Osteoblast (primary cell): ENCODE measurements around the gene CCND2. TPM values are rescaled to one million over a fixed set of nuclear protein-coding genes. Genes with fewer than 3 reads are reported as not detected.

Source experiments
- DNase-seq: peaks from one replicate; pipeline ENCODE4 v3.0.0; 2011; ENCODE audit warnings: low spot score, mixed read lengths; ENCODE audit not compliant: insufficient read length; ENCODE audit errors: missing footprints
- H2AFZ ChIP-seq: 2 replicates; pipeline ENCODE4 v1.6.0; 2011; ENCODE audit warnings: mild to moderate bottlenecking, low read length
- H3K27ac ChIP-seq: 2 replicates; pipeline ENCODE4 v1.5.1; 2011; ENCODE audit warnings: mild to moderate bottlenecking, low read depth, low read length, moderate library complexity
- H3K27me3 ChIP-seq: 2 replicates; pipeline ENCODE4 v1.6.0; 2012; ENCODE audit warnings: mild to moderate bottlenecking, control low read depth, inconsistent platforms, low read length, moderate library complexity; ENCODE audit not compliant: insufficient read depth
- H3K36me3 ChIP-seq: 2 replicates; pipeline ENCODE4 v1.5.1; 2011; ENCODE audit warnings: mild to moderate bottlenecking, low read length, control low read depth, moderate library complexity; ENCODE audit not compliant: insufficient read depth
- H3K4me1 ChIP-seq: 2 replicates; pipeline ENCODE4 v1.5.1; 2011; ENCODE audit warnings: mild to moderate bottlenecking, low read length, control low read depth, moderate library complexity; ENCODE audit not compliant: insufficient read depth
- H3K4me2 ChIP-seq: 2 replicates; pipeline ENCODE4 v1.6.0; 2011; ENCODE audit warnings: mild to moderate bottlenecking, low read length; ENCODE audit not compliant: insufficient read depth
- H3K4me3 ChIP-seq: fragments of 200-600 bp; sonication (generic); 3 replicates; pipeline ENCODE4 v1.5.1; 2012; ENCODE audit warnings: mild to moderate bottlenecking, low read length, inconsistent platforms; ENCODE audit not compliant: insufficient read depth
- H3K79me2 ChIP-seq: 2 replicates; pipeline ENCODE4 v1.6.0; 2012; ENCODE audit warnings: mild to moderate bottlenecking, low read length, control low read depth, inconsistent platforms; ENCODE audit not compliant: insufficient read depth
- H3K9me3 ChIP-seq: 2 replicates; pipeline ENCODE4 v1.5.1; 2011; ENCODE audit warnings: low read depth, low read length, control low read depth
- H4K20me1 ChIP-seq: 2 replicates; pipeline ENCODE4 v1.6.0; 2012; ENCODE audit warnings: mild to moderate bottlenecking, low read length, control low read depth; ENCODE audit not compliant: insufficient read depth
- total RNA-seq: library from RNA; depleted of rRNA; stranded (reverse); fragments of >200 nt; gene quantifications from 2 replicates; pipeline ENCODE4 v1.2.3, GENCODE V29; 2012
- TF ChIP-seq, protein P1 (sequence below): IDR thresholded peaks from 2 replicates; pipeline ENCODE4 v1.5.1; 2011; ENCODE audit warnings: mild to moderate bottlenecking, low read depth, low read length, moderate library complexity; ENCODE audit errors: extremely low read depth

The CCND2 gene
- total RNA-seq, 1 donor = 2.5 TPM

DNA sequence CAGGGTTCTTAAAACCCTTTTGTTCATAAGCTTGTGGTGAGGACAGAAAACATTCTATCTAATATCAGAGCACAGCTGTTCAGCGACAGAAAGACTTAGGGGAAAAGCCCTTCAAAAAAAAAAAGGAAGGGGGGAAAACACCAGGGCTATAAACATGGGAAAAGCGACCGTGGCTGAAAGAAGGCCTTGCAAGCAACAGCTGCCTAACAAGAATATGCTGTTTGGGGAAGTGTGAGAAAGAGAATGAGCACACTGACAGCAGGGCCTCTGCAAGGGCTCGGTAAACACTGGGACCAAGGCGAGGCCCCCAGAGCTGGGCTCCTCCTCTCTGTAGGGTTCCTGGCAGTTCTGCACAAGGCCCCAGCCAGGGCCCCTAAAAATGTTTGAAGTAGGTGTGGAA is 27.4 kb upstream of the CCND2 start:
- H2AFZ ChIP-seq = no peak overlapping the region
- H3K4me2 ChIP-seq = no peak overlapping the region
- H3K4me1 ChIP-seq = no peaks in the 10 kb centered on the region
- DNase-seq = no peak
- H3K9me3 ChIP-seq = no peaks in the 10 kb centered on the region
- H4K20me1 ChIP-seq = no peaks in the 10 kb centered on the region
- H3K27me3 ChIP-seq = no peaks in the 10 kb centered on the region
- no peak overlapping the region for H3K27ac ChIP-seq
- H3K79me2 ChIP-seq = no peaks in the 10 kb centered on the region
- TF ChIP-seq, protein P1, sequence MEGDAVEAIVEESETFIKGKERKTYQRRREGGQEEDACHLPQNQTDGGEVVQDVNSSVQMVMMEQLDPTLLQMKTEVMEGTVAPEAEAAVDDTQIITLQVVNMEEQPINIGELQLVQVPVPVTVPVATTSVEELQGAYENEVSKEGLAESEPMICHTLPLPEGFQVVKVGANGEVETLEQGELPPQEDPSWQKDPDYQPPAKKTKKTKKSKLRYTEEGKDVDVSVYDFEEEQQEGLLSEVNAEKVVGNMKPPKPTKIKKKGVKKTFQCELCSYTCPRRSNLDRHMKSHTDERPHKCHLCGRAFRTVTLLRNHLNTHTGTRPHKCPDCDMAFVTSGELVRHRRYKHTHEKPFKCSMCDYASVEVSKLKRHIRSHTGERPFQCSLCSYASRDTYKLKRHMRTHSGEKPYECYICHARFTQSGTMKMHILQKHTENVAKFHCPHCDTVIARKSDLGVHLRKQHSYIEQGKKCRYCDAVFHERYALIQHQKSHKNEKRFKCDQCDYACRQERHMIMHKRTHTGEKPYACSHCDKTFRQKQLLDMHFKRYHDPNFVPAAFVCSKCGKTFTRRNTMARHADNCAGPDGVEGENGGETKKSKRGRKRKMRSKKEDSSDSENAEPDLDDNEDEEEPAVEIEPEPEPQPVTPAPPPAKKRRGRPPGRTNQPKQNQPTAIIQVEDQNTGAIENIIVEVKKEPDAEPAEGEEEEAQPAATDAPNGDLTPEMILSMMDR = no peak
- H3K4me3 ChIP-seq = no peak overlapping the region
- H3K36me3 ChIP-seq = no peaks in the 10 kb centered on the region

- TF ChIP-seq, protein P1 = no peak
- Histone ChIP-seq H3K4me3 (no peak overlapping the region), H3K4me2 (no peak overlapping the region), H3K36me3 (no peaks in the 10 kb centered on the region), H3K79me2 (no peaks in the 10 kb centered on the region), H3K4me1 (no peaks in the 10 kb centered on the region), H3K27ac (no peak overlapping the region), H2AFZ (no peak overlapping the region), H3K27me3 (no peaks in the 10 kb centered on the region), H4K20me1 (no peaks in the 10 kb centered on the region), H3K9me3 (no peaks in the 10 kb centered on the region)
- DNase-seq = no peak
Measured at GRCh38 chr12:4250691-4251090, 22.9 kb upstream of the CCND2 start.

DNA sequence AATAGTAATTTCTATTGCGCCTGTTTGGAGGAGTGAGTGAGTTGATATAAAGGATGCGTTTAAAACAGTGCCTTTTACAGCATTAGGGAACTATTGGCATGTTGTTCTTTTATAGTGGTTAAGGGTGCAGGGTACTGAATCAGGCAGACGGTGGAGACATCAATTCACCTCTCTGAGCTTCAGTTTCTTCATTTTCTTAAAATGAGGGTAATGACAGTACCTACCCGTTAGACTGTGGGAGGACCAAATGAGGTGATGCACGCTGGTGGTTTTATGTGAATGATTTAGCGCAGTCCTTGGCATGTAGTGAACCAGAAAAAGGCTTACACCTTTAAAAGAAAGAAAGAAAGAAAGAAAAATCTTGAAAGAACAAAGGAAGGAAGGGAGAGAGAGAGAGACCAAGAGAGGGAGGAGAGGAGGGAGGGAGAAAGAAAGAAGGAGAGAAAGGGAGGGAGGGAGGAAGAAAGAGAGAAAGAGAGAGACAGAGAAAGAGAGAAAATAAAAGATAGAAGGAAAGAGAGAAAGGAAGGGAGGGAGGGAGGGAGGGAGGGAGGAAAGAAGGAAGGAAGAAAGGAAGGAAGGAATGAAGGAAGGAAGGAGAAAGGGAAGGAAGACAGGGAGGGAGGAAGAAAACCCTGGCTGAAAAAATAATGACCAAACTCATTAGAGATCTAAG is 22.2 kb upstream of the CCND2 start:
- TF ChIP-seq, protein P1 = no peak
- Histone ChIP-seq H3K9me3 (no peaks in the 10 kb centered on the region), H3K4me3 (no peak overlapping the region), H3K4me1 (no peaks in the 10 kb centered on the region), H4K20me1 (no peaks in the 10 kb centered on the region), H3K4me2 (no peak overlapping the region), H3K27ac (no peak overlapping the region), H3K79me2 (no peaks in the 10 kb centered on the region), H3K36me3 (no peaks in the 10 kb centered on the region), H2AFZ (no peak overlapping the region), H3K27me3 (no peaks in the 10 kb centered on the region)
- no peak for DNase-seq

DNA sequence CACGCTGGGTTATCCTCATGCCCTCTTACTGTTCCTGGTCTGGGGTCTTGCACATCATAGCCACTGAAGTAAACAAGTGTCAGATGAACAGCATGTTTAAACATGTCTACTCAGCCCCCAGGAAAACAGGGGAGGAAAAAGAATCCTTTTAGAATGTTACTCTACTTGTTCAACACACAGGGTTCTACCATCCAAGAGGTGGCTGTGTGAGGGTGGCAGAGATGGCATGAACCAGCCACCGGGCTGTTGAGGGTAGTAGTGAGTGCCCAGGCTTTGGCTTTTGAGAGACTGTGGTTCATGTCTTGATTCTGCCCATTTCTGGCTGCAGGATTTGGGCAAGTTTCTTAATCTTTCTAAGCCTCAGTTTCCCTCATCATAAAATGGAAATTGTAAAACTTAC is 21.6 kb upstream of the CCND2 start:
- no peaks in the 10 kb centered on the region for H3K27me3 ChIP-seq

More for the DNA sequence above, 21.6 kb upstream of the CCND2 start:
- H3K9me3 ChIP-seq = no peaks in the 10 kb centered on the region
- no peaks in the 10 kb centered on the region for H3K36me3 ChIP-seq
- no peaks in the 10 kb centered on the region for H3K79me2 ChIP-seq
- H4K20me1 ChIP-seq = no peaks in the 10 kb centered on the region
- no peaks in the 10 kb centered on the region for H3K4me1 ChIP-seq
- H2AFZ ChIP-seq = no peak overlapping the region
- no peak overlapping the region for H3K4me3 ChIP-seq
- TF ChIP-seq, protein P1 = no peak
- no peak for DNase-seq
- no peak overlapping the region for H3K27ac ChIP-seq
- no peak overlapping the region for H3K4me2 ChIP-seq
